Measurements from ENCODE around the gene FNTB. TPM values are rescaled to one million over a fixed set of nuclear protein-coding genes. Genes with fewer than 3 reads are reported as not detected.
"Not testable (repeated sequence)": the region's sequence is repeated elsewhere in the genome, so short reads cannot be mapped to it uniquely, and the experiment has no call there.

FNTB gene
- total RNA-seq, 4 donors from 2014 or later = 34.0 to 48.6 (median 38.8) TPM

- WGBS, 2 donors = 72 to 83% methylated on average over 5 of the region's 5 CpGs
- TF ChIP-seq CTCF (IDR thresholded peaks at IDR 0.05) = no peak
- no peak for TF ChIP-seq POLR2A (IDR thresholded peaks at IDR 0.05)
- intact Hi-C loops (cut with DNase I; ENCODE audit: low total_unique reads) = no loop called here
- H3K4me3 ChIP-seq (ENCODE audit: low read depth, poor library complexity, severe bottlenecking) = no peak overlapping the region
- DNase-seq (ENCODE audit: low spot score in 2 of 2) = no peak
Observed at GRCh38 chr14:65079768-65080167, 93.1 kb downstream of the FNTB start.

- 68 to 72% methylated on average over 2 of the region's 2 CpGs for WGBS, 2 donors
- DNase-seq (ENCODE audit: low spot score in 2 of 2) = no peak
- intact Hi-C loops (cut with DNase I; ENCODE audit: low total_unique reads) = no loop called here
- no peak overlapping the region for H3K4me3 ChIP-seq (ENCODE audit: low read depth, poor library complexity, severe bottlenecking)
- TF ChIP-seq CTCF (IDR thresholded peaks at IDR 0.05) = no peak
- no peak for TF ChIP-seq POLR2A (IDR thresholded peaks at IDR 0.05)
Observed at GRCh38 chr14:65080960-65081747, 94.5 kb downstream of the FNTB start.

GRCh38 chr14:65082930-65083329 lies 96.2 kb downstream of the FNTB start:
- intact Hi-C loops (cut with DNase I; ENCODE audit: low total_unique reads) = no loop called here
- TF ChIP-seq POLR2A (IDR thresholded peaks at IDR 0.05) = no peak
- no peak for TF ChIP-seq CTCF (IDR thresholded peaks at IDR 0.05)
- WGBS, 2 donors = 72 to 82% methylated on average over 2 of the region's 2 CpGs
- no peak for DNase-seq (ENCODE audit: low spot score in 2 of 2)
- H3K4me3 ChIP-seq (ENCODE audit: low read depth, poor library complexity, severe bottlenecking) = no peak overlapping the region

GRCh38 chr14:65084554-65085505 lies 98.1 kb downstream of the FNTB start:
- TF ChIP-seq POLR2A (IDR thresholded peaks at IDR 0.05) = no peak
- TF ChIP-seq CTCF (IDR thresholded peaks at IDR 0.05) = no peak
- intact Hi-C loops (cut with DNase I; ENCODE audit: low total_unique reads) = no loop called here
- WGBS, 2 donors = 71 to 88% methylated on average over 6 of the region's 6 CpGs

GRCh38 chr14:65086686-65087085 lies 100.0 kb downstream of the FNTB start:
- intact Hi-C loops (cut with DNase I; ENCODE audit: low total_unique reads) = not testable (repeated sequence)
- 90 to 94% methylated on average over 4 of the region's 4 CpGs for WGBS, 2 donors

More at GRCh38 chr14:65084554-65085505, 98.1 kb downstream of the FNTB start:
- no peak for DNase-seq (ENCODE audit: low spot score in 2 of 2)
- H3K4me3 ChIP-seq (ENCODE audit: low read depth, poor library complexity, severe bottlenecking) = no peak overlapping the region

GRCh38 chr14:65087835-65088234 lies 101.1 kb downstream of the FNTB start:
- 84 to 98% methylated on average over 8 of the region's 8 CpGs for WGBS, 2 donors
- intact Hi-C loops (cut with DNase I; ENCODE audit: low total_unique reads); DNase-seq (ENCODE audit: low spot score in 2 of 2); H3K4me3 ChIP-seq (ENCODE audit: low read depth, poor library complexity, severe bottlenecking): not testable (repeated sequence)

More at GRCh38 chr14:65086686-65087085, 100.0 kb downstream of the FNTB start:
- H3K4me3 ChIP-seq (ENCODE audit: low read depth, poor library complexity, severe bottlenecking); DNase-seq (ENCODE audit: low spot score in 2 of 2): not testable (repeated sequence)

All from lower leg skin (tissue), 4 donors.